Endothelial cell (in vitro differentiated cells): ENCODE measurements around the gene NTNG2. TPM values are rescaled to one million over a fixed set of nuclear protein-coding genes. Genes with fewer than 3 reads are reported as not detected.
"Not testable (repeated sequence)": the region's sequence is repeated elsewhere in the genome, so short reads cannot be mapped to it uniquely, and the experiment has no call there.

Experiments
- DNase-seq: peaks from one replicate; pipeline ENCODE4 v3.0.0; 2021; ENCODE audit warnings: low spot score
- H3K27ac Mint-ChIP-seq: one replicate; pipeline ENCODE4 v1.8.0; 2021; ENCODE audit warnings: mixed read lengths, inconsistent platforms; ENCODE audit not compliant: unreplicated experiment
- H3K27me3 Mint-ChIP-seq: one replicate; pipeline ENCODE4 v1.8.0; 2021; ENCODE audit warnings: mild to moderate bottlenecking, moderate library complexity, mixed read lengths, inconsistent platforms; ENCODE audit not compliant: unreplicated experiment
- H3K36me3 Mint-ChIP-seq: one replicate; pipeline ENCODE4 v1.8.0; 2021; ENCODE audit warnings: mild to moderate bottlenecking, low read depth, mixed read lengths, inconsistent platforms; ENCODE audit not compliant: unreplicated experiment
- H3K4me1 Mint-ChIP-seq: one replicate; pipeline ENCODE4 v1.8.0; 2021; ENCODE audit warnings: mild to moderate bottlenecking, mixed read lengths, inconsistent platforms; ENCODE audit not compliant: unreplicated experiment
- H3K4me3 Mint-ChIP-seq: one replicate; pipeline ENCODE4 v1.8.0; 2021; ENCODE audit warnings: mild to moderate bottlenecking, mixed read lengths, inconsistent platforms; ENCODE audit not compliant: unreplicated experiment
- H3K9me3 Mint-ChIP-seq: one replicate; pipeline ENCODE4 v1.8.0; 2021; ENCODE audit warnings: mixed read lengths, inconsistent platforms; ENCODE audit not compliant: unreplicated experiment
- CTCF ChIP-seq: fragments of 200-600 bp; sonication (generic); IDR thresholded peaks from one replicate; pipeline ENCODE4 v1.5.0; 2021; ENCODE audit warnings: antibody characterized with exemption; ENCODE audit not compliant: unreplicated experiment
- total RNA-seq: library from RNA; stranded (reverse); fragmentation: NEBNext Ultra II Directional; extraction: Animal tissue kit (Norgen Biotek cat#: 25700); gene quantifications from one replicate; pipeline ENCODE4 v1.2.1, GENCODE V29; 2021; ENCODE audit not compliant: unreplicated experiment

The NTNG2 gene
- total RNA-seq, 1 donor from 2014 or later, result 0.38 TPM

DNA sequence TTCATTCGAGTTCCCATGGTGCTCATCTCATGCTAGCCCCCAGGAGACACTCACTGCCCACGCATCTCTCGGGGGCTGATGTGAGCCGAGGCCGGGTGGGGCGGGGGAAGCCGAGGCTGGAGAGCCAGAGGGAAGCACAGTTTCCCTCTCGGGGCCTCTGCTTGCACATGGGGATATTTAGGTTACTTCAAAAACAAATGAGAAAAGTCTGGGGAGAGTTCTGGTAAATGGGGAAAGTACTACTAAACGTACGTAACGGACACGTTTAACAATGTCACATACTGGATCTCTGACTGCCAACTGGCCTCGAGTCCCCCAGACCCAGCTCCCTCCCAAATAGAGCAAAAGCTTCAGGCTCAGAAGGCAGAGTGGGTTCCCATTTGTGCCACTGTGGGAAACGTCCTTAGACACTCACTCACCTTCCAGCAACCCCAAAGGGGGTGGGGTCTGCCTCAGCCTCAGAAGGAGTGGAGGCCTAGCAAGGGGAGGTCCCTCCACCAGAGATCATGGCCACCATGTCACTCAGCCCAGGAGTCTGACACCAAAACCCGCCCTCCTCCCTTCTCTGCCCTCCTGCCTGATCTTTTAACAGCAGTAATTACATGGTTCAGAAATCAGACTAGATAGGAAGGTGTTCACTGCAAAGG is 33.8 kb upstream of the NTNG2 start:
- no peak for DNase-seq
- no peak for TF ChIP-seq CTCF
- H3K27me3 Mint-ChIP-seq, result peaks cover 4% of the 10 kb centered on the region
- peaks cover 32% of the 10 kb centered on the region for H3K4me1 Mint-ChIP-seq
- H3K4me3 Mint-ChIP-seq, result no peak overlapping the region
- H3K27ac Mint-ChIP-seq, result no peak overlapping the region
- H3K36me3 Mint-ChIP-seq, result no peaks in the 10 kb centered on the region
- H3K9me3 Mint-ChIP-seq, result no peaks in the 10 kb centered on the region

- no peak overlapping the region for H3K27ac Mint-ChIP-seq
- no peak for DNase-seq
- no peaks in the 10 kb centered on the region for H3K36me3 Mint-ChIP-seq
- no peaks in the 10 kb centered on the region for H3K9me3 Mint-ChIP-seq
- peaks cover 24% of the 10 kb centered on the region for H3K4me1 Mint-ChIP-seq
- TF ChIP-seq CTCF, result no peak
- H3K4me3 Mint-ChIP-seq, result no peak overlapping the region
- H3K27me3 Mint-ChIP-seq, result peaks cover 7% of the 10 kb centered on the region
Observed at GRCh38 chr9:132129535-132129934, 32.3 kb upstream of the NTNG2 start.

DNA sequence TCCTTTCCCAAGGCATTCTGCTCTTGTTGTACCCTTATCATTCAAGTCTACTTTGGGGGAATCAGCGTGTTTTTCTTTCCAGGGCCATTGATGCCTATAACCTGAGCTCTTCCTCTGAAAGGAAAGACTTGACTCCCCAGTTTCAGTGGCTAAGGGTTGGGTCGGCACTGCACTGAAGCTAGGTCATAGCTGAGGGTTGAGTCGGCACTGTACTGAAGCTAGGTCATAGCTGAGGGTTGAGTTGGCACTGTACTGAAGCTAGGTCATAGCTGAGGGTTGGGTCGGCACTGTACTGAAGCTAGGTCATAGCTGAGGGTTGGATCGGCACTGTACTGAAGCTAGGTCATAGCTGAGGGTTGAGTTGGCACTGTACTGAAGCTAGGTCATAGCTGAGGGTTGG is 27.8 kb upstream of the NTNG2 start:
- not testable (repeated sequence) for DNase-seq, H3K36me3 Mint-ChIP-seq, H3K27me3 Mint-ChIP-seq, H3K27ac Mint-ChIP-seq, H3K4me3 Mint-ChIP-seq, H3K4me1 Mint-ChIP-seq, H3K9me3 Mint-ChIP-seq

DNA sequence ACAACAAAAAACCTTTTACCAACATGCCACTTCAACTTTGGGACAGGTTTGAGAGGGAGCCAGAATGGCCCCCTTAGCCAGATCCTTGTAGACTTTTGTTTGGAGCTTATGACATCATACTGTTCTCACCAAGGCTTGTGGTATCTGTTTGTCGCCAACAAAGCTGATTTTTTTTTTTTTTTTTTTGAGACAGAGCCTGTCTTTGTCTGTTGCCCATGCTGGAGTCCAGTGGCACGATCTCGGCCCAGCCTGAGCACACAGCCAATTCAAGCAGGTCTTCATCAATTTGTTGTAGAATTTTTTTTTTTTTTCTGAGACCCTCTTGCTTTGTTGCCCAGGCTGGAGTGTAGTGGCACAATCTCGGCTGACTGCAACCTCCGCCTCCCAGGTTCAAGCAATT is 26.4 kb upstream of the NTNG2 start:
- H3K9me3 Mint-ChIP-seq, result no peaks in the 10 kb centered on the region
- H3K36me3 Mint-ChIP-seq, result no peaks in the 10 kb centered on the region
- TF ChIP-seq CTCF, result no peak
- H3K4me1 Mint-ChIP-seq, result peaks cover 5% of the 10 kb centered on the region
- H3K27ac Mint-ChIP-seq, result no peak overlapping the region
- H3K27me3 Mint-ChIP-seq, result peaks cover 7% of the 10 kb centered on the region
- no peak for DNase-seq
- H3K4me3 Mint-ChIP-seq, result no peak overlapping the region

DNA sequence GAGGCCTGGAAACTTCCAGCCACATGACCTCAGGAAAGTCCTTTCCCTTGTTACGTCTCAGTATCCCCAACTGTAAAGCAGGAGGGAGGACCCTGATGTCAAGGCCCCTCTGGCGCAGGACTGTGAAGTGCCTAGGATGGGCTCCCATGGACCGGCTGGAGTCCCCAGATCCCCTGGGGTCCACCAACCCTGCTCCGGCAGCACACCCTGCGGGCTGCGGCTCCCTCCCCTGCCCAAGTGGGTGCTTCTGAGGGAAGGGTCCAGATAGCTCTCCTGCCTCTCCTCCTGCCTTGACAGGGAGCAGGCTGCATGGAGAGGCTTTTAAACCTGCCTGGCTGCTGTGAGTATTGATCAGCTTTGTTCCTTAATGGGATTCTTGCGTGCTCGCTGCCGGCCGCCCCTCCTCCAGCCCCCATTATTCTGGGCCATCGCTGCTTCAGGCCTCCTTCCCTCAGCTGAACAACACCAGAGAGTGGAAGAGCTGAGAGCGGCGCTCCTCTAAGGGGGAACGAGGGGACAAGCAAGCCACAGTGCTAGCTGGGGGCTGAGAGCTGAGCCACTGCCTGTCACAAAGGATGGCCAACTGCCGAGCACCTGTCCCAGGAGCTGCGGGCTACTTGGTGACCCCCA is 25.6 kb upstream of the NTNG2 start:
- H3K27me3 Mint-ChIP-seq, result peaks cover 5% of the 10 kb centered on the region
- TF ChIP-seq CTCF, result no peak
- H3K27ac Mint-ChIP-seq, result no peak overlapping the region
- no peak for DNase-seq
- H3K4me1 Mint-ChIP-seq, result peaks cover 6% of the 10 kb centered on the region
- no peak overlapping the region for H3K4me3 Mint-ChIP-seq
- no peaks in the 10 kb centered on the region for H3K9me3 Mint-ChIP-seq
- no peaks in the 10 kb centered on the region for H3K36me3 Mint-ChIP-seq
